Measurements from ENCODE around the gene CD22.

DNA sequence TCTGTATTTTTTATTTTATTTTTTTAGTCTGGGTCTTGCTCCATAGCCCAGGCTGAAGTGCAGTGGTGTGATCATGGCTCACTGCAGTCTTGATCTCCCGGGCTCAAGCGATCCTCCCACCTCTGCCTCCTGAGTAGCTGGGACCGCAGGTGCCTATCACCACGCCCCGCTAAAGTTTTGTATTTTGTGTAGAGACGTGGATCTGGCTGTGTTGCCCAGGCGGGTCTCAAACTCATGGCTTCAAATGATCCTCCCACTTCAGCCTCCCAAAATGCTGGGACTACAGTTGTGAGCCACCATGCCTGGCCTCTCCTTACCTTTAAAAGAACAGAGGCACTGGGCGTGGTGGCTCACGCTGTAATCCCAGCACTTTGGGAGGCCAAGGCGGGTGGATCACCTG, 41.3 kb upstream of the CD22 start:
- TF ChIP-seq EZH2 (IDR thresholded peaks at IDR 0.05; ENCODE audit: borderline replicate concordance, insufficient read depth, low read depth, low read length, poor library complexity, severe bottlenecking) (no peak), CTCF (IDR thresholded peaks at IDR 0.05) (no peak)
